C4-2B (cell line): ENCODE results near the gene CA10.

Source experiments
- H3K27ac ChIP-seq: fragments of 450-650 bp; 2 replicates; pipeline ENCODE4 v1.5.1; 2017
- CTCF ChIP-seq: fragments of 450-650 bp; conservative IDR thresholded peaks from 2 replicates; pipeline ENCODE4 v1.5.1; 2017; ENCODE audit warnings: mild to moderate bottlenecking
- ZFX ChIP-seq: fragments of 450-650 bp; IDR thresholded peaks from 2 replicates; pipeline ENCODE4 v1.6.1; 2017

Gene CA10

GRCh38 chr17:51598824-51599223, 559.7 kb downstream of the CA10 start:
- no peak for TF ChIP-seq ZFX
- TF ChIP-seq CTCF = no peak

GRCh38 chr17:51597345-51597744, 561.2 kb downstream of the CA10 start:
- TF ChIP-seq CTCF (no peak), ZFX (no peak)
- no peak overlapping the region for H3K27ac ChIP-seq

More at GRCh38 chr17:51598824-51599223, 559.7 kb downstream of the CA10 start:
- no peak overlapping the region for H3K27ac ChIP-seq

- H3K27ac ChIP-seq = no peak overlapping the region
- TF ChIP-seq CTCF (no peak), ZFX (no peak)
These were observed 562.6 kb downstream of the CA10 start for GRCh38 chr17:51595826-51596398.

- no peak overlapping the region for H3K27ac ChIP-seq
- TF ChIP-seq ZFX (no peak), CTCF (no peak)
These were observed 568.4 kb downstream of the CA10 start for GRCh38 chr17:51590071-51590656.

GRCh38 chr17:51588063-51588462, 570.5 kb downstream of the CA10 start:
- TF ChIP-seq ZFX (no peak), CTCF (no peak)
- no peak overlapping the region for H3K27ac ChIP-seq

- no peak overlapping the region for H3K27ac ChIP-seq
- TF ChIP-seq ZFX (no peak), CTCF (no peak)
These were observed 571.0 kb downstream of the CA10 start for GRCh38 chr17:51587516-51587915.

- no peak overlapping the region for H3K27ac ChIP-seq
- TF ChIP-seq CTCF (peak; percentile 92), ZFX (no peak)
These were observed 572.9 kb downstream of the CA10 start for GRCh38 chr17:51585514-51586104.
